ENCODE data around the gene AARS2. TPM values are rescaled to one million over a fixed set of nuclear protein-coding genes. Genes with fewer than 3 reads are reported as not detected.
"Not testable (repeated sequence)": the region's sequence is repeated elsewhere in the genome, so short reads cannot be mapped to it uniquely, and the experiment has no call there.

The AARS2 gene
- total RNA-seq, 1 experiment from 2014 or later = 9.5 TPM

DNA sequence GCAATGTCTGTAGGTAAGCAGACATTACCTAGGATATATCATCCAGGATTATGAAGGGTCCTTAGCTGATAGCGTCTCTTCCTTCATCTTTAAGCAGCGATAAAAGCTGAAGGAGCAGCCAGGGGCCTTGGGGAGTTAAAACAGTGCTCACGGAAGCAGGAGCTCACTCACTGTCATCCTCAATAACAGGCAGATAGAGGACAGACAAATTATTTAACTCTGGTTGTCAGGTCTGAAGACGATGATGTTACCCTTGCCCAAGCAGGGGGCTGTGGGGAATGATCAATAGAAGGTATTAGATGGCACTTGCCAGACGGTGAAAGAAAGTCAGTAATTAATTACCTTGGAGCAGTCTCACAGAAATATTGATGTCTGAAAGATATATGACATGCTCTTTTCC, 16.7 kb upstream of the AARS2 start:
- no peak for DNase-seq (ENCODE audit: low spot score)

GRCh38 chr6:44328203-44328602, 15.1 kb upstream of the AARS2 start:
- DNase-seq (ENCODE audit: low spot score) = not testable (repeated sequence)

GRCh38 chr6:44327760-44328159, 14.6 kb upstream of the AARS2 start:
- DNase-seq (ENCODE audit: low spot score) = no peak

DNA sequence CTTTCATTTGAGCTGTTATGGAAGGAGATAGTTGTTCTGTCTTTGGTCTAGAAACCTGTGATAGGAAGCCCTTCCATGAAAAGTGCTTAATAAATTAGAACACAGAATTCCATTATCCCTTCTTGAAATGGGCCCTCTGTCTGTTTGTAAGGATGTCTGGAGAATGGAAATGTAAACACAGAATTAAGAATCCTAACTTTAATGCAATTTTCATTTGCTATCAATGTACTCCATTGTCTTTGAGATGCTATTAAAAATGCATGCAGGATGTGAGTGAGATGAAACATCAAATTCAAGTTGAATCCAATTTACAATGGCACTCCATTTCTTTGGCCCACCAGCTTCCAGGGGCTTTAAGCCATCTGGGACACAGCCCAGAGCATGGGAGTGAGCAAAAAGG, 13.9 kb upstream of the AARS2 start:
- DNase-seq (ENCODE audit: low spot score) = no peak

DNA sequence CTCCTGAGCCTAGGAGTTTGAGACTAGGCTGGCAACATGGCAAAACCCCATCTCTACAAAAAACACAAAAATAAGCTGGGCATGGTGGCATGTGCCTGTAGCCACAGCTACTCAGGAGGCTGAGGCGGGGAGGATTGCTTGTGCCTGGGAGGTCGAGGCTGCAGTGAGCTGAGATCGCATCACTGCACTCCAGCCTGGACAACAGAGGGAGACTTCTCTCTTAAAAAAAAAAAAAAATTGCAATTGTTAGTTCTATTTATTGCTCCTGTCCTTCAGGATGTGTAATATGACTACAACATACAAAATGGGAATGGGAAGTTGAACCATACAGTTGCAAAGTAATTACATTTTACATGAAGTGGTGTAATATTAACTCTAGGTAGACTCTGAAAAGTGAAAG, 8.1 kb upstream of the AARS2 start:
- DNase-seq (ENCODE audit: low spot score) = no peak

DNA sequence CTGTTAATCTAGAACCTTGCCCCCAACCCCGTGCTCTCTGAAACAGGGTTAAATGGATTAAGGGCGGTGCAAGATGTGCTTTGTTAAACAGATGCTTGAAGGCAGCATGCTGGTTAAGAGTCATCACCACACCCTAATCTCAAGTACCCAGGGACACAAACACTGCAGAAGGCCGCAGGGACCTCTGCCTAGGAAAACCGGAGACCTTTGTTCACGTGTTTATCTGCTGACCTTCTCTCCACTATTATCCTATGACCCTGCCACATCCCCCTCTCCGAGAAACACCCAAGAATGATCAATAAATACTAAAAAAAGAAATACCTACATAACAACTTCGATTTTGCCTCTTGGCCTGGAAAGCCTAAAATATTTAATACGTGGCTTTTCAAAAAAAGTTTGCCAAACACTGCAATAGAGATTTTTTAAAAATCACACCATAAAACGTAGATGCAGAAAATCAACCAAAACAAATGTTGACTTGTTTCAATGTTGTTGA, 4.0 kb upstream of the AARS2 start:
- DNase-seq (ENCODE audit: low spot score) = not testable (repeated sequence)

DNA sequence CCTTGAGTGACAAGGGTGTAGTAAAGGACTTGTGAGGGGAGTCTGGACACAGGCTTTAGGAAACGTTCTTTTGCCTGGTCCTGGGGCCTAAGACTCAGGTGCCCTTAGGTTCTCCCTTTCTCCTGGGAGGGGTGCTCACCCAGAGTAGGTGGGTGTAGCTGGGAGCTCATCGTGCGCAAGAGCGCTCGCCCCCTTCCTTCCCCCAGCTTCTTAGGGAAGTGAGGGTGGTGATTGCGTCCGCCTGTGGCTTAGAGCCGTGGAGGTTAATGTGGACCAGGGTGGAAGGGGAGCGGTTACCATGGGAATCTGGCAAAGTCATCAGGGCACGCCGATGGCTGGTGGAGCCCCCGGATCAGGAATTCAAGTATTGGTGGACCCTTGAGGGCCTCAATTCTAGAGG, 3.3 kb upstream of the AARS2 start:
- no peak for DNase-seq (ENCODE audit: low spot score)

- DNase-seq (ENCODE audit: low spot score) = no peak
These were observed 2.8 kb upstream of the AARS2 start for GRCh38 chr6:44315951-44316350.

DNA sequence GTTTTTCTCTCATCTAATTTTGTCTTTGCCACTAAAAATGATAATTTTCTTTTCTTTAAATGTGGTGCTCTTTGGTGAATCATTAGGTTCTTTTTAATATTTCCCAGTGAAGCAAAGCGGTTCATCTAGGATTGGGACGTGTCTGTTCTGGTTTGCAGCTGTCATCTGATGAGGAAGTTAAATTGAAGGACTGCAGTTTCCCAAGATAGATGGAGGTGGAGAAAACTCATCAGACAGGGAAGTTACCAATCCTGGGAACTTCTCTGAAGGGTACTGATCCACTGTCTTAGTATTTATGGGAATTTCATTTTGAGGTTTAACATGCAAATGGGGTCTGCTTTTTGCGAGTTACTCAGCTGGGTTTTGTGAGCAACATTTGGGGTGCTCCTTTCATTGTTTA, 2.4 kb upstream of the AARS2 start:
- DNase-seq (ENCODE audit: low spot score) = no peak

GRCh38 chr6:44314657-44315056, 1.5 kb upstream of the AARS2 start:
- not testable (repeated sequence) for DNase-seq (ENCODE audit: low spot score)

GRCh38 chr6:44311767-44312166, 1.4 kb downstream of the AARS2 start:
- DNase-seq (ENCODE audit: low spot score) = no peak

GRCh38 chr6:44311304-44311703, 1.8 kb downstream of the AARS2 start:
- no peak for DNase-seq (ENCODE audit: low spot score)

DNA sequence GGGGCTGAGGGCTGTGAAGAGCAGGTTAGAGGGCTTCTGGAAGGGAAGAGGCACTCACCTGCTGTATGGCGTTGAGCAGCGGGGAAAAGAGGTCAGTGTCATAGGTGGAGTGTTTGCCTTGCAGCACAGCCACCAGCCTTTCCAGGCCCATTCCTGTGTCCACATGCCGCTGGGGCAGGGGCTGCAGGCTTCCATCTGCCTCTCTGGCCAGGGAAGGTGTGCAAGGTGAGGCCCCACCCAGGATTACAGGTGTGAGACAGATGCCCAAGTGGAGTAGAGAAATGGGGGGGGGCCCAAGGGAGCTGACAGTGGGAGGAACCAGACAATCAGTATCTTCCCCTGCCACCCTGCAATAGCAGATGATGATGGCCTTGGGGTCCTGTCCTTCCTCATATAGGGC, 2.9 kb downstream of the AARS2 start:
- no peak for DNase-seq (ENCODE audit: low spot score)

GRCh38 chr6:44309631-44310030, 3.5 kb downstream of the AARS2 start:
- DNase-seq (ENCODE audit: low spot score) = no peak

GRCh38 chr6:44309092-44309491, 4.1 kb downstream of the AARS2 start:
- DNase-seq (ENCODE audit: low spot score) = no peak

- DNase-seq (ENCODE audit: low spot score) = no peak
These were observed 5.9 kb downstream of the AARS2 start for GRCh38 chr6:44307217-44307616.

DNA sequence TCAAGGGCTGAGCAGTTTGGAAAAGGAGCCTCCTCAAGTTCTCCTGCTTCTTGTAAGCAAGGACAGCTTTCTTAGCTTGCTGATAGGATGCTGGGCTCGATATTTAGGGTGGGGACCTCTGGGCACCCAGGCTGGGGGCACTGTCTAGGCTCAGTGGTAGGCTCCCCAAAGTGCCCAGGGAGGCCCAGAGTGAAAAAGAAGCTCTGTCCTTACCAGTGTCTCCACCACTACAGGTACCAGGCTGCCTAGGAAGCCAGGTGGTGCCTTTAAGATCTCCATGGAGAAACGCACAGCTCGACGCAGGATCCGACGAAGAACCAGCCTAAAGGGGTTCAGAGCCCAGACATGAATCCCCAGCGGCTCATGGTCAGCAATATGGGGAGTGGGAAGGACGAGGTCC, 6.4 kb downstream of the AARS2 start:
- DNase-seq (ENCODE audit: low spot score) = no peak

DNA sequence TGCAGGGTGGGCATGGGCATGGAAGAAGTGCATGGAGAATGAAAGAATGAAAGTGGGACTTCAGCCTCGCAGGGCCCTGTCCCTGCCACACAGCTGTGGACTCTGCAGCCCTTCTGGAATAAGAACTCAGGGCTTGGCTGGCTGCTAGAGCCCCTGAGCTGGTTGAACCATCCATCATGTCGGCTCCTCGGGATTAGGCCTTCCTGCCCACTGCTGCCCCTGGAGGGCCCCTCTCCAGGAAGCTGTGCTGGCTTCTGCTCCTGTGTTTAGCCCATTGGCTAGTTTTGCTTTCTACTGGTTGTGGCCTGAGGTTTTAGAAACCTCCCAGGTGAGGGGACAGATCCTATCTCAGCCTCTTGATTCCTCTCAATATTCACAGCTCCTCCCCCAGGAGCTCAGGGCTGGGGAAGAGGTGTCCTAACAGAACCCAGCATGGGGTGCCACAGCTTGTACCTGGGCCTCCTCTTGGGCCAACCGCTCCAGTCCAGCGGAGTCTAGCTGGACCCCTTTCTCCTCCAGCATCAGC, 7.9 kb downstream of the AARS2 start:
- no peak for DNase-seq (ENCODE audit: low spot score)

DNA sequence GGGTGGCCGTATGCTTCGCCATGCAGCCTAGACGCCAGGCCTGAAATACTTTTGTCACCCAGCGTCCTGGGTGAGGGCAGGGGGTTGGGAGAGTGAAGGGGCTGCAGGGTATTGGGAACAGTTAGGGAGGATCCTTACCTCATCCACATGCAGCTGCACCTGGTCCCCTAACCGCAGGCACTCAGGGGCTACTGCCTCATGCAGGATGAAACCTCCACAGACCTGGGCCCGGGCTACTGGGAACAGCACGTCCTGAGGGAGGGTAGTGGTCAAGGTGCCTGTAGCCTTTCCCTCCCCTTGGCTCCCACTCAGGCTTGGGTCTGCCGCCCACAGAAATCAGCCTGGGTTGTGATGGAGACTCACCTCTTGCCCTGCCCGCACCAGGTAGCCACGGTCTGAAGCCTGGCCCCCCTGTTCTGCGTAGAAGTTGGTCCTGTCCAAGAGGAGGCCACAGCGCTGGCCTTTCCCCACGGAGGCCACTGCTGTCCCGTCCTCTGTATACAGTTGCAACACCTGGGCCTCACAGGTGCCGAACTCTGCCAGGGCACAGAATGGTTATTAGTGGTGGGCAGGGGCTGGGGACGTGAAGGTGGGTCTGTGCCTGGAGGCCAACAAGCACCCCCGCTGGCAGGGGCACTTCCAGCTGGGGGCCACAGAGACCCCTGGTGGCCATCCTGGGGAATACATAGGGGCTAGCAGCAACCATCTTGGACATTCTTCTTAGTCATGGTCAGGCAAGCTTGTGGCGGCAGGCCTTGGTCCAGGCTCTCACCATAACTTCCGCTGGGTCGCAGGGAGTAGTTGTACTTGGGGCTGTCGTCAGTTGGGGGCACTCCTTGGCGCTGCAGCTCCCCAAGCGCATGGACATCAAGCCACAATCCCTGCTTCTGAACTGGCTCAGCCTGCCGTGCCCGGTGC, 8.6 kb downstream of the AARS2 start:
- DNase-seq (ENCODE audit: low spot score) = peak; percentile 57

- DNase-seq (ENCODE audit: low spot score) = no peak
These were observed 9.3 kb downstream of the AARS2 start for GRCh38 chr6:44303842-44304241.

GRCh38 chr6:44302856-44303255, 10.3 kb downstream of the AARS2 start:
- no peak for DNase-seq (ENCODE audit: low spot score)

- DNase-seq (ENCODE audit: low spot score) = no peak
These were observed 11.2 kb downstream of the AARS2 start for GRCh38 chr6:44301782-44302564.

GRCh38 chr6:44301106-44301505, 12.0 kb downstream of the AARS2 start:
- no peak for DNase-seq (ENCODE audit: low spot score)
